Endothelial cell of umbilical vein (primary cell): ENCODE data around the gene HDAC4. TPM values are rescaled to one million over a fixed set of nuclear protein-coding genes. Genes with fewer than 3 reads are reported as not detected.

Source experiments
- BruUV-seq: library from RNA; stranded (reverse); fragments of 400-500 nt; replicated peaks from 2 replicates; lab custom pipeline; 2021; lab: Mats Ljungman, UMichigan
- CTCF ChIA-PET: fragments of 300-600, 350-600 bp; sonication (Branson Sonifier 250); formaldehyde crosslinking; loops from one replicate; lab custom pipeline; 2021; ENCODE audit warnings: antibody characterized with exemption, inconsistent platforms; lab: Charles Lee
- POLR2A ChIA-PET: fragments of 300-600, 350-600 bp; sonication (Branson Sonifier 250); formaldehyde crosslinking; loops from one replicate; lab custom pipeline; 2021; ENCODE audit warnings: antibody characterized with exemption, inconsistent platforms; lab: Charles Lee
- DNase-seq: peaks from one replicate; pipeline ENCODE4 v3.0.0-alpha.2; 2011; ENCODE audit warnings: low read depth, low spot score
- FAIRE-seq: peaks from 2 replicates; lab custom pipeline; 2011; peaks lifted over from hg19 to GRCh38; lab: Jason Lieb, UNC
- H2AFZ ChIP-seq: 2 replicates; pipeline ENCODE4 v1.6.0; 2012; ENCODE audit warnings: low read depth, low read length, control low read depth, inconsistent platforms
- H3K27ac ChIP-seq: 2 replicates; pipeline ENCODE4 v1.5.1; 2011; ENCODE audit warnings: low read depth, mild to moderate bottlenecking, control low read depth, low read length, moderate library complexity; ENCODE audit not compliant: insufficient read depth
- H3K27me3 ChIP-seq, 2 experiments: 2 replicates each; pipeline versions ENCODE4 v1.6.0 to v1.6.1; 2011; ENCODE audit warnings: low read length in 2 of 2, mixed read lengths in 1 of 2; ENCODE audit not compliant: control insufficient read depth in 2 of 2, insufficient read depth in 2 of 2
- H3K36me3 ChIP-seq, 2 experiments: 2 replicates in 1 of 2; 3 replicates in 1 of 2; pipeline ENCODE4 v1.5.1; 2011; ENCODE audit warnings: low read length in 2 of 2, mild to moderate bottlenecking in 1 of 2, moderate library complexity in 1 of 2; ENCODE audit not compliant: control insufficient read depth in 2 of 2, insufficient read depth in 2 of 2; ENCODE audit errors: extremely low read depth in 1 of 2
- H3K4me1 ChIP-seq: 3 replicates; pipeline ENCODE4 v1.5.1; 2011; ENCODE audit warnings: mild to moderate bottlenecking, low read length; ENCODE audit not compliant: control insufficient read depth, insufficient read depth; ENCODE audit errors: extremely low read depth
- H3K4me2 ChIP-seq: 2 replicates; pipeline ENCODE4 v1.6.1; 2011; ENCODE audit warnings: low read length, control low read depth, mixed read lengths; ENCODE audit not compliant: insufficient read depth
- H3K4me3 ChIP-seq, 3 experiments: fragments of 200-600 bp in 1 of 3; sonication (generic), shearing (Covaris generic) in 1 of 3; replicated peaks in 1 of 3; 2 replicates each; pipeline ENCODE4 v1.5.1; 2011 to 2016; ENCODE audit warnings: control low read depth in 3 of 3, low read length in 3 of 3, mild to moderate bottlenecking in 2 of 3, inconsistent platforms in 1 of 3, low read depth in 1 of 3, moderate library complexity in 1 of 3; ENCODE audit not compliant: insufficient read depth in 1 of 3
- H3K79me2 ChIP-seq: 2 replicates; pipeline ENCODE4 v1.6.0; 2012; ENCODE audit warnings: low read length, inconsistent platforms; ENCODE audit not compliant: control insufficient read depth, insufficient read depth
- H3K9ac ChIP-seq: replicated peaks from 2 replicates; pipeline ENCODE3; 2011; ENCODE audit warnings: low read length, control low read depth; ENCODE audit not compliant: insufficient read depth; ENCODE audit errors: extremely low read depth
- H3K9me1 ChIP-seq: replicated peaks from 3 replicates; pipeline ENCODE4 v1.6.0; 2011; ENCODE audit warnings: mild to moderate bottlenecking, low read length; ENCODE audit not compliant: control insufficient read depth, insufficient read depth; ENCODE audit errors: extremely low read depth
- H3K9me3 ChIP-seq: replicated peaks from 2 replicates; pipeline ENCODE4 v1.5.1; 2012; ENCODE audit warnings: low read length, inconsistent platforms; ENCODE audit not compliant: control insufficient read depth, insufficient read depth
- H4K20me1 ChIP-seq: replicated peaks from 2 replicates; pipeline ENCODE3; 2011; ENCODE audit warnings: mild to moderate bottlenecking, low read length; ENCODE audit not compliant: control insufficient read depth, insufficient read depth; ENCODE audit errors: extremely low read depth
- EZH2 ChIP-seq: IDR thresholded peaks from 2 replicates; pipeline ENCODE4 v1.6.1; 2012; ENCODE audit warnings: borderline replicate concordance, low read depth, mild to moderate bottlenecking, moderate library complexity, low read length, inconsistent platforms; ENCODE audit not compliant: severe bottlenecking
- FOS ChIP-seq: IDR thresholded peaks from 2 replicates; pipeline ENCODE4 v1.6.1; 2011; ENCODE audit warnings: mild to moderate bottlenecking, low read length, moderate library complexity, borderline replicate concordance; ENCODE audit not compliant: insufficient read depth
- GATA2 ChIP-seq: IDR thresholded peaks from 2 replicates; pipeline ENCODE4 v1.7.0; 2011; ENCODE audit warnings: low read depth, mild to moderate bottlenecking, moderate library complexity, mixed read lengths, low read length; ENCODE audit not compliant: insufficient read length, insufficient read depth
- JUN ChIP-seq: IDR thresholded peaks from 2 replicates; pipeline ENCODE4 v1.6.1; 2011; ENCODE audit warnings: borderline replicate concordance, low read depth; ENCODE audit not compliant: insufficient read length, insufficient read depth
- MYC ChIP-seq: IDR thresholded peaks from one replicate; pipeline ENCODE4 v1.6.1; 2011; ENCODE audit warnings: mild to moderate bottlenecking, low read depth, low read length
- POLR2A ChIP-seq: IDR thresholded peaks from 2 replicates; pipeline ENCODE4 v1.6.1; 2012; ENCODE audit warnings: low read depth, mild to moderate bottlenecking, control low read depth, low read length
- POLR2AphosphoS5 ChIP-seq: IDR thresholded peaks from 2 replicates; pipeline ENCODE4 v1.6.1; 2012; ENCODE audit warnings: low read depth, mild to moderate bottlenecking, control low read depth, low read length, moderate library complexity; ENCODE audit not compliant: insufficient read depth
- dilution Hi-C: fragments of 300-500 bp; cut with MboI; formaldehyde crosslinking; loops from one replicate; pipeline ENCODE4 v1.15.0; 2019; ENCODE audit warnings: low sequenced_read_pairs; ENCODE audit not compliant: extremely low pct_ligation_motif_present
- intact Hi-C: fragments of 100-400 bp; cut with micrococcal nuclease; formaldehyde crosslinking; loops from one replicate; pipeline ENCODE4 v1.10.0; 2022
- polyA plus RNA-seq, 4 experiments: library from polyadenylated mRNA; depleted of rRNA in 3 of 4; stranded (reverse) in 3 of 4; unstranded in 1 of 4; fragments of >200 nt; gene quantifications; 2 replicates each; pipeline versions ENCODE4 v1.2.1 to v1.2.3, GENCODE V29; 2011 to 2012; ENCODE audit warnings: missing spikeins in 1 of 4
- total RNA-seq: library from RNA; stranded (reverse); gene quantifications from 2 replicates; pipeline ENCODE4 v1.2.3, GENCODE V29; 2021
- TF ChIP-seq, protein P1 (sequence below), 2 donors: IDR thresholded peaks; 1 replicate in 1 of 2; 2 replicates in 1 of 2; pipeline ENCODE4 v1.5.1; 2011; ENCODE audit warnings: low read length in 2 of 2, mild to moderate bottlenecking in 2 of 2, moderate library complexity in 2 of 2, control low read depth in 1 of 2, inconsistent platforms in 1 of 2, low read depth in 1 of 2; ENCODE audit not compliant: insufficient read depth in 1 of 2; ENCODE audit errors: extremely low read depth in 1 of 2
- TF ChIP-seq, protein P2 (sequence below): IDR thresholded peaks from 2 replicates; pipeline ENCODE4 v1.6.1; 2011; ENCODE audit not compliant: insufficient read depth, insufficient read length

The HDAC4 gene
- total and polyA plus RNA-seq, 2 donors (not counting 3 experiments of a cell fraction or from before 2014, with no cell fraction given), result 13.4 to 33.0 TPM

DNA sequence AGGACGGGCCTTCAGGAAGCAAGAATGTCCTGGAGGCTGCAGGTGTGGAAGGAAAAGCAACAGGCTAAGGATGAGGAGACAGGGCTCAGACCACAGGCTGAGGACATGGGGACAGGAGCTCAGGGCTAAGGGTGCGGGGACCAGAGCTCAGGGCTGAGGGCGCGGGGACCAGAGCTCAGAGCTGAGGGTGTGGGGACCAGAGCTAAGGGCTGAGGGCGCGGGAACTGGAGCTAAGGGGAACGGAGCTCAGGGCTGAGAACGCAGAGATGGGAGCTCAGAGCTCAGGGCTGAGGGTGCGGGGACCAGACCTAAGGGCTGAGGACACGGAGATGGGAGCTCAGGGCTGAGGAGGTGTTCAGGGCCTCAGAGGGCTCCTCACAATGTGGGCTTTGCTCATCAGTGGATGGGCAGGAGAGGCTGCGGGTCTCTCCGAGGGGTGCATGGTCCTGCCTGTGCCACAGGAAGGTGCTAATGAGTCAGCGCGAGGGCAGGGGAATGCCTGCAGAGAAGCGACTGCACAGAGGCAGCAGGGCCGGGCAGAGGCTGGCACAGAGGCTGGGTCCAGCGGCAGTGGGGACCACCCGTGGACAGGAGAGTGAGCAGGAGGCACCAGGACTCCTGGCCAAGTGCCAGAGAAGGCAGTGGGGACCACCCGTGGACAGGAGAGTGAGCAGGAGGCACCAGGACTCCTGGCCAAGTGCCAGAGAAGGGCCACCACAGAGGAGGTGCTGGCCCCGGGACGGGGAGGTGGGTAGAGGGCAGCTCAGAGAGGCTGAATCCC, 281.3 kb downstream of the HDAC4 start:
- CTCF ChIA-PET, result interaction anchor here (0.7 kb wide), 1 partner anchor 14 kb away, joined by 3 read pairs; no protein-coding TSS in a partner anchor
- Histone ChIP-seq H3K9ac (no peak overlapping the region), H3K4me3 (no peak overlapping the region), H3K79me2 (no peaks in the 10 kb centered on the region), H4K20me1 (no peaks in the 10 kb centered on the region), H3K4me1 (no peaks in the 10 kb centered on the region), H3K9me1 (no peaks in the 10 kb centered on the region), H2AFZ (no peak overlapping the region), H3K9me3 (no peaks in the 10 kb centered on the region), H3K4me2 (no peak overlapping the region), H3K27me3 (no peaks in the 10 kb centered on the region), H3K27ac (no peak overlapping the region), H3K36me3 (no peaks in the 10 kb centered on the region)
- FAIRE-seq, result no peak
- TF ChIP-seq, protein P1, sequence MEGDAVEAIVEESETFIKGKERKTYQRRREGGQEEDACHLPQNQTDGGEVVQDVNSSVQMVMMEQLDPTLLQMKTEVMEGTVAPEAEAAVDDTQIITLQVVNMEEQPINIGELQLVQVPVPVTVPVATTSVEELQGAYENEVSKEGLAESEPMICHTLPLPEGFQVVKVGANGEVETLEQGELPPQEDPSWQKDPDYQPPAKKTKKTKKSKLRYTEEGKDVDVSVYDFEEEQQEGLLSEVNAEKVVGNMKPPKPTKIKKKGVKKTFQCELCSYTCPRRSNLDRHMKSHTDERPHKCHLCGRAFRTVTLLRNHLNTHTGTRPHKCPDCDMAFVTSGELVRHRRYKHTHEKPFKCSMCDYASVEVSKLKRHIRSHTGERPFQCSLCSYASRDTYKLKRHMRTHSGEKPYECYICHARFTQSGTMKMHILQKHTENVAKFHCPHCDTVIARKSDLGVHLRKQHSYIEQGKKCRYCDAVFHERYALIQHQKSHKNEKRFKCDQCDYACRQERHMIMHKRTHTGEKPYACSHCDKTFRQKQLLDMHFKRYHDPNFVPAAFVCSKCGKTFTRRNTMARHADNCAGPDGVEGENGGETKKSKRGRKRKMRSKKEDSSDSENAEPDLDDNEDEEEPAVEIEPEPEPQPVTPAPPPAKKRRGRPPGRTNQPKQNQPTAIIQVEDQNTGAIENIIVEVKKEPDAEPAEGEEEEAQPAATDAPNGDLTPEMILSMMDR (IDR thresholded peaks at IDR 0.05; ENCODE audit: extremely low read depth in 1 of 2, insufficient read depth in 1 of 2, low read depth in 1 of 2, low read length in 2 of 2), result no peak
- TF ChIP-seq POLR2AphosphoS5 (no peak), GATA2 (no peak), EZH2 (no peak), POLR2A (no peak), JUN (no peak), FOS (no peak), MYC (no peak)
- TF ChIP-seq, protein P2, sequence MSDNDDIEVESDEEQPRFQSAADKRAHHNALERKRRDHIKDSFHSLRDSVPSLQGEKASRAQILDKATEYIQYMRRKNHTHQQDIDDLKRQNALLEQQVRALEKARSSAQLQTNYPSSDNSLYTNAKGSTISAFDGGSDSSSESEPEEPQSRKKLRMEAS, result no peak
- no TSS peak for BruUV-seq
- DNase-seq, result no peak
- dilution Hi-C loops (no loop called here), intact Hi-C loops (no loop called here)
- POLR2A ChIA-PET, result no interaction called here
